Gastroesophageal sphincter (tissue), 3 donors: Measurements from ENCODE around the gene MIPOL1.

ENCODE experiments used
- EP300 ChIP-seq: sonication (generic); formaldehyde crosslinking; IDR thresholded peaks from one replicate; pipeline ENCODE4 v1.6.1; 2017; ENCODE audit warnings: antibody characterized with exemption, mild to moderate bottlenecking
- POLR2A ChIP-seq, 2 donors: fragments of 450-650 bp; IDR thresholded peaks; one replicate each; pipeline ENCODE4 v1.6.1; 2017; ENCODE audit warnings: antibody characterized with exemption in 2 of 2, mild to moderate bottlenecking in 2 of 2, moderate library complexity in 1 of 2
- POLR2AphosphoS5 ChIP-seq: sonication (generic); formaldehyde crosslinking; IDR thresholded peaks from one replicate; pipeline ENCODE4 v1.6.1; 2017; ENCODE audit warnings: antibody characterized with exemption
- TF ChIP-seq, protein P1 (sequence below), 4 experiments: fragments of 200-600 bp in 2 of 4; fragments of 450-650 bp in 2 of 4; sonication (generic) in 1 of 4; IDR thresholded peaks; one replicate each; pipeline ENCODE4 v1.5.1; 2017 to 2019; ENCODE audit warnings: antibody characterized with exemption in 4 of 4, mild to moderate bottlenecking in 2 of 4, moderate library complexity in 2 of 4

DNA sequence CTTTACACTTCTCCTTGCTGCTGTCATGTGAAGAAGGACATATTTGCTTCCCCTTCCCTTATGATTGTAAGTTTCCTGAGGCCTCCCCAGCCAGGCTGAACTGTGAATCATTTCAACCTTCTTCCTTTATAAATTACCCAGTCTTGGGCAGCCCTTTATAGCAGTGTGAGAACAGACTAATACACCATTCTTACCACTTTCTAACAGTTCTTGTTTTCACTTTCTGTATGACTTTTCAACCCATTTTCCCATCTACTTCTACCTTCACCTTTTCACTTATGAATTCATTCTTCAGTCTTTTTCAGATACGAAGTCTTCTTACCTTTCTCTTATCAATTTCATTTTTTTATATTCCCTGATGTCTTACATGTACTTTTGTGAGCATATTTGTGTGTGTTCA lies 342.3 kb downstream of the MIPOL1 start:
- TF ChIP-seq, protein P1, sequence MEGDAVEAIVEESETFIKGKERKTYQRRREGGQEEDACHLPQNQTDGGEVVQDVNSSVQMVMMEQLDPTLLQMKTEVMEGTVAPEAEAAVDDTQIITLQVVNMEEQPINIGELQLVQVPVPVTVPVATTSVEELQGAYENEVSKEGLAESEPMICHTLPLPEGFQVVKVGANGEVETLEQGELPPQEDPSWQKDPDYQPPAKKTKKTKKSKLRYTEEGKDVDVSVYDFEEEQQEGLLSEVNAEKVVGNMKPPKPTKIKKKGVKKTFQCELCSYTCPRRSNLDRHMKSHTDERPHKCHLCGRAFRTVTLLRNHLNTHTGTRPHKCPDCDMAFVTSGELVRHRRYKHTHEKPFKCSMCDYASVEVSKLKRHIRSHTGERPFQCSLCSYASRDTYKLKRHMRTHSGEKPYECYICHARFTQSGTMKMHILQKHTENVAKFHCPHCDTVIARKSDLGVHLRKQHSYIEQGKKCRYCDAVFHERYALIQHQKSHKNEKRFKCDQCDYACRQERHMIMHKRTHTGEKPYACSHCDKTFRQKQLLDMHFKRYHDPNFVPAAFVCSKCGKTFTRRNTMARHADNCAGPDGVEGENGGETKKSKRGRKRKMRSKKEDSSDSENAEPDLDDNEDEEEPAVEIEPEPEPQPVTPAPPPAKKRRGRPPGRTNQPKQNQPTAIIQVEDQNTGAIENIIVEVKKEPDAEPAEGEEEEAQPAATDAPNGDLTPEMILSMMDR (IDR thresholded peaks at IDR 0.05), result no peak
- TF ChIP-seq POLR2A (IDR thresholded peaks at IDR 0.05), result no peak
- TF ChIP-seq POLR2AphosphoS5, result no peak
- TF ChIP-seq EP300, result no peak
